DND-41 (cell line): ENCODE measurements around the gene LRRC8E.

Source experiments
- CTCF ChIP-seq: IDR thresholded peaks from 2 replicates; pipeline ENCODE4 v1.5.1; 2012; ENCODE audit warnings: borderline replicate concordance, low read length, moderate library complexity, mild to moderate bottlenecking; ENCODE audit not compliant: poor library complexity, severe bottlenecking; ENCODE audit errors: extremely low read depth
- EZH2 ChIP-seq: IDR thresholded peaks from 3 replicates; pipeline ENCODE4 v1.6.1; 2012; ENCODE audit warnings: borderline replicate concordance, low read depth, mild to moderate bottlenecking, moderate library complexity, low read length, inconsistent platforms; ENCODE audit not compliant: severe bottlenecking

DNA sequence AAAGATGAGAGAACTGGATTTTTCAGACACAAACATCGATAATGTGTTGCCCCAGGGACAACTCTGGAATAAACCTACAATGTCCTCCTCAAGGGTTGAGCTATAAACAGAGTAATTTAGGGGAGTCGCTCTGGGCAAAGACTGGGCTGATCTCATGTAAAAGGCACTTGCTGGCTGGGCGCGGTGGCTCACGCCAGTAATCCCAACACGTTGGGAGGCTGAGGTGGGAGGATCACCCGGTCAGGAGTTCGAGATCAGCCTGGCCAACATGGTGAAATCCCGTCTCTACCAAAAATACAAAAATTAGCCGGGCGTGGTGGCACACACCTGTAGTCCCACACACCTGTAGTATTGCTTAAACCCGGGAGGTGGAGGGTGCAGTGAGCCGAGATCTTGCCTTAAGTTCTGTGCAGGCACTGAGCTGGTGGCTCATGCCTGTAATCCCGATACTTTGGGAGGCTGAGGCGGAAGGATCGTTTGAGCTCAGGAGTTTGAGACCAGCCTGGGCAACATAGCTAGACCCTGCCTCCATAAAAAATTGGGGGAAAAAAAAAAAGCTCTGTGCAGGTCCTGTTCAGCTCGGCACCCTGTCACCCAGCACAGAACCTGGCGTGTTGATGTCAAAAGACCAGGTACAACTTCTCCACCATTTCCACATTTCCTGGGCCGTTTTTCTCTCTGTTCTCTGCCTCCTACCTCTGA is 53.7 kb downstream of the LRRC8E start:
- no peak for TF ChIP-seq EZH2
- no peak for TF ChIP-seq CTCF
